DOHH2 (cell line): ENCODE results near the gene AGBL4.

Source experiments
- EZH2phosphoT487 ChIP-seq: fragments of 200-600 bp; sonication (generic); IDR thresholded peaks from 2 replicates; pipeline ENCODE4 v1.6.1; 2017; ENCODE audit warnings: borderline replicate concordance, mild to moderate bottlenecking, antibody characterized with exemption, low read length, moderate library complexity, mixed read lengths
- TF ChIP-seq, protein P1 (sequence below): fragments of 200-600 bp; sonication (generic); IDR thresholded peaks from one replicate; pipeline ENCODE4 v1.5.1; 2014; ENCODE audit warnings: antibody characterized with exemption, mild to moderate bottlenecking, low read depth, low read length; ENCODE audit not compliant: poor library complexity, severe bottlenecking

- TF ChIP-seq, protein P1, sequence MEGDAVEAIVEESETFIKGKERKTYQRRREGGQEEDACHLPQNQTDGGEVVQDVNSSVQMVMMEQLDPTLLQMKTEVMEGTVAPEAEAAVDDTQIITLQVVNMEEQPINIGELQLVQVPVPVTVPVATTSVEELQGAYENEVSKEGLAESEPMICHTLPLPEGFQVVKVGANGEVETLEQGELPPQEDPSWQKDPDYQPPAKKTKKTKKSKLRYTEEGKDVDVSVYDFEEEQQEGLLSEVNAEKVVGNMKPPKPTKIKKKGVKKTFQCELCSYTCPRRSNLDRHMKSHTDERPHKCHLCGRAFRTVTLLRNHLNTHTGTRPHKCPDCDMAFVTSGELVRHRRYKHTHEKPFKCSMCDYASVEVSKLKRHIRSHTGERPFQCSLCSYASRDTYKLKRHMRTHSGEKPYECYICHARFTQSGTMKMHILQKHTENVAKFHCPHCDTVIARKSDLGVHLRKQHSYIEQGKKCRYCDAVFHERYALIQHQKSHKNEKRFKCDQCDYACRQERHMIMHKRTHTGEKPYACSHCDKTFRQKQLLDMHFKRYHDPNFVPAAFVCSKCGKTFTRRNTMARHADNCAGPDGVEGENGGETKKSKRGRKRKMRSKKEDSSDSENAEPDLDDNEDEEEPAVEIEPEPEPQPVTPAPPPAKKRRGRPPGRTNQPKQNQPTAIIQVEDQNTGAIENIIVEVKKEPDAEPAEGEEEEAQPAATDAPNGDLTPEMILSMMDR = no peak
- TF ChIP-seq EZH2phosphoT487 = no peak
Measured at GRCh38 chr1:48667782-48668181, 1356.0 kb downstream of the AGBL4 start.
